Measurements from ENCODE around the gene SMPD3.

SMPD3 gene

DNA sequence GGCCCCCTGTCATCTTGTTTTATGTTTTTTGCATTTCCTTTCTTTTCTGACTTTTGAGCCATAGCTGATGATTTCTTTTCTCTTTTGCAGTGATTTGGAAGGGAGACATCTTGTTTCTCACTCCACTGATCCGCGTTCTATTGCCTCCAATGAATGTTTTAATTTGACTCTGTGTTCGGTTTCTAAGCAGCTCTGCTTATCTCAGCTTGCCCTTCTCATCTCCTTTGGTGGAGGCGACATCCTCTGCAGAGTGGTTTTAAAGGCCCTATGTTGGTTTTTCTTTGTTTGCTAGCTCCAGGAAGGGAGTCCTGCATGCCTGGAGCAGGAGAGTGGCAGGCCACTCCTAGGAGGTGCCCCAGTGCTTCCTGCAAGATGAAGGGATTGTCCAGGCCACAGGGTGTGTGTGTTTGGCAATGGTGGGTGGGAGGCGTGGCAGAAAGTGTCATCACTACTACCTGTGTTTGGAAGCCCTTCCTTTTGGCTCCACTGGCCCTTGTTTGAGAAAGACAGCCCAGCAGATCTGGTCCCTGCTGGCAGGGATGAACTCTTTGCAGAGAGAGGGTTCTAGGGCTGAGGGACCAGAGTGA lies 13.6 kb downstream of the SMPD3 start:
- no peak for DNase-seq (ENCODE audit: low read depth, low spot score)

DNA sequence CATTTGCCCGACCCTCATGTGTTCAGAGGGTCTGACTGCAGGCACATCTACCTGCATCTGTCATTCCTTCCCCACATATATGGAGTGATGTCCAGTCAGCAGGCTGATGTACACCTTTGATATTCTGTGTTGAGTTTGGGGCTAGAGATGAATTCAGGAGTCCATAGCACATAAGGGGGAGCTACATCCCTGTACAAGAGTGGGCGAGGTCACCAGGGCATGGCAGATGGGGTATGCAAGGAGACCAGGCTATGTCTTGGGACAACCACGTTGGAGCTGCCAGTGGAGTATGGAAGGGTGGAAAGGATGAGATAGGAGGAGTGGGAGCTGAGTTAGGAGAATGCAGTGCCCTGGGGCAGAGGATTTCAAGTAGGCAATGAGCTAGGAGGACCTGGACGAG lies 15.0 kb downstream of the SMPD3 start:
- no peak for DNase-seq (ENCODE audit: low read depth, low spot score)

DNA sequence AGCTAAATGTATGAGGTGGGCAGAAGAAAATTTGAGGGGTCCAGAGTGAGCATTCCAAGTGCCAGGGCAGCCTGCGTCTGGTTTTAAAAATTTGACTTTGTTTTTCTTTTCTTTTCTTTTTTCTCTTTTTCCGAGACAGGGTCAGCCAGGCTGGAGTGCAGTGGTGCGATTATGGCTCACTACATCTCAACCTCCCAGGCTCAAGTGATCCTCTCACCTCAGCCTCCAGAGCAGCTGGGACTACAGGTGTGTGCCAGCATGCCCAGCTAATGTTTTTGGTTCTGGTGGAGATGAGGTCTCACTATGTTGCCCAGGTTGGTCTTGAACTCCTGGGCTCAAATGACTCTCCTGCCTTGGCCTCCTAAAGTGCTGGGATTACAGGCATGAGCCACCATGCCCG lies 15.6 kb downstream of the SMPD3 start:
- DNase-seq (ENCODE audit: low read depth, low spot score): no peak

DNA sequence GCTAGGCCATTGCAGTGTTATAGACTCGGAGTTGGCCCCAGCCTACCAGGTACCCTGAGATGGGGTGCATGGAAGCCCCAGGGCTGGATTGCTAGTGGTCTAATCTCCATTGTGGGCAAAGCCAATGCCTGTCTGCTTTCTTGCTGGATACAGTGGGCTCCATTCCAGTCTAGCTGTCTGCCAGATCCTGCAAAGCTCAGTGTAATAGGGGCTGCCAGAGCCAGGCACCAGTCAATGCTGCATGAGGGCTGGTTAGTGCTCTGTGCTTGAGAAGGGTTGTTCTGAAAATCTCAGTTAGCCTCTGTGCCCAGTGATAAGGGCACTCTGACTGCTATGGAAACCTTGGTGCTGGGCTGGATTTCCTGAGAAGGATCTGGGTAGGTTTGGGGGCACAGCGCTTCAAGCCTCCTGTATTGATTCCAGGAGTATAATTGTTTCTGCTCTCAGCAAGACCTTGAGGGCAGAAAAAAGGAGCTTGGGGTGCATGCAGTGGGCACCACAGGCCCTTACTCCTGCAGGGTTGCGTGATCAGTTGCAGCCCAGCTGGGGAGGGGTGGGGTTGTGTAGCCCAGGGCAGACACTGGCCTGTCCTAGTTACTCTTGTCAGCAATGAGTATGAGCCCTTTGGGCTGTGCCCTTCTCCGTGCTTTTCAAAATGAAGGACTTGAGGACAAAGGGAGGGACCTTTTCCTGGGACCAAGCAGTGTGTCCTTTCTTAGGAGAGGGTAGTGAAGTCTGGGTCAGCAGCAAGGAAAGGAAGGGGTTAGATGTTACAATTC lies 19.0 kb downstream of the SMPD3 start:
- DNase-seq (ENCODE audit: low read depth, low spot score): no peak

DNA sequence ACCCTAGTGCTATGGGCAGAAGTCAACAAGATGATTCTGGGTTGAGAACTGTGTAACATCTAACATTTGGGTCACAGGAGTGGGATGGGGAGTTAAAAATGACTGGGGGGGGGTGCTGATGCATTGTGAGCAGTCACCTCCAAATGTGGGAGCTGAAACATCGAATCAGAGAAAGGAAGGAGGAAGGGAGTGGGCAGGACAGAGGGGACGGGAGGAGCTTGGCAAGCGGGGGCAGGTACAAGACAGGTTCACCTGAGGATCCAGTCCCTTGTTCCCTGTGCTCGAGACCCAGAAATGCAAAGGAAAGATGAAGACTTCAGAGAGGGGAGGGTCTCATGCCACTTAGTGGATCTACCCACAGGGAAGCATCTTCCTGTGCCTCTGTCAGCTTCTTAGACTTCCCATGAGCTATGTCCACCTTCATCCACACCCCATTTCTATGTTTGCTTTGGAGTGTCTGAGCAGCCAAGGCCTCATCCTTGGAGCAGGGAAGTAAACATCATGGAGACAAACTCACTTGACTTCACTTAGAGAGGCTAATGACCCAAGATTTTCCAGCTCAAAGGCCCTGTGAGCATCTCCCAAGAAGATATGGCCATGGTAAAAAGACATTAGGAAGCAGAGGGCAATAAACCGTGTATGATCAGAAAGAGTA lies 20.5 kb downstream of the SMPD3 start:
- DNase-seq (ENCODE audit: low read depth, low spot score): no peak

DNA sequence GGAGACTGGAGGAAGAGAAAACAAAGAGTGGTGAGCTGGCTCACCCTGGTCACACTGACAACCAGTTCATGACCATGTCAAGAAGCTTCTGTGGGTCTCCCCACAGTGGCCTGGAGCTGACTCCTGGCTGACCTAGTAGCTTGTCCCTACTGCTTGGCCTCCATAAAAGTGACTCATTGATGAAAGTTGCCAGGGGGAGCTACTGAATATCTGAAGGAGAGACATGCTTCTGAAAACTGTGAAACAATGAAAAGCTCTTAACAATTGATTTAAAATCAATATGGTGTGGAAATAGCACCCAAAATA lies 22.0 kb downstream of the SMPD3 start:
- DNase-seq (ENCODE audit: low read depth, low spot score): no peak

DNA sequence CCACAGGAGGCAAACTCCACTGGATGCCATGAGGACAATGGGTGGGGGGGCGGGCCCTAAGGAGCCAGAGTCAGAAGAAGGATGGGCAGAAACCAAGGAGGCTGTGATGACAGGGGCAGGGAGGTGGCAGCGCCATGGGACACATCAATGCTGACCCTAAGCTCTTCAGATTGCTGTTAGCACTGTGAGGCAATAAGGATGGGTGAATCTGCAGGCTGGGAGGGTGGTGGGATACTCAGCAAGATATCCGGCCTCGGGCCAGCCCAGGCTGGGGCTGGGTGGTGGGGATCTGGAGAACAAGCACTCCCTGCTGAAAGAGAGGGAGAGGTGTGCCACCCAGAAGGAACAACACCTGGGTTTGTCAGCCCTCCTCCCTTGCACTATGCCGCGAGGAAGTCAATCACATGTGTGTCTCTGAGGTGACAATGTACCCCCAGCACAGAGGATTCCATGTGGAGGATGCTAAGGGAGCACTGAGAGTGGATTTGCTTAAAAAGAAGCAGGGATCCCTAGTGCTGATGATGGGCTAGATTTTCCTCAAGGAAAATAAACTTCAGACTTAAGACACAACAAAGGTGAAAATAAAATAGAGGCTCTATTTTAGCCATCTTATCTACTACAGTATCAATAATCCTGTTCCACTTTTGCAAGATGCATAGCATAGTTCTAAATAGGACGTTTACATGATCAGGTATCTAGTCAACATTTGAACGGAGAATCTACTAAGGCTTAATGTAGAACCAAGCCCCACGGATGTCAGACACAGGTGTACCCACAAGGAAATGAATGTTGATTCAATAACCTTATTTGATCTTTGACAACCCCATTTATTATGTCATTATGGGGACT lies 22.6 kb downstream of the SMPD3 start:
- no peak for DNase-seq (ENCODE audit: low read depth, low spot score)

DNA sequence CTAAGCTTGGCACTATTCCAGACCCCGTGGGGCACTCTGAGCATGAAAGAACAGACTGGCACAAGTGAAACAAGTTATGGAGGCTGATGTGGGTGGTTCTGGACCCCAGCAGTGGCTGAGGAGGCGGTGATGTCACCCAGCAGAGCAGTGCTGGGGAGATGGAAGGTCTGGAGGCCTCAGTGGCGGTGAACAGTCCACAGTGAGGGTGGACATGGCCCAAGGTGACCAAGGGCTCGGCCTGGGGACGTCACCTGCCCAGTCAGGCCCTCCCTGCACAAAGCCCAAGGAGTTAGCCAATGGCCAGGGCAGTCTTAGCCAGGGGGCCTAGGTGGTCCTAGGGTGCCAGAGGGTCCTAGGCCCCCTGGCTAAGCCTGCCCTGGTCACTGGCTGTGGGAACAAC lies 24.5 kb downstream of the SMPD3 start:
- no peak for DNase-seq (ENCODE audit: low read depth, low spot score)

DNA sequence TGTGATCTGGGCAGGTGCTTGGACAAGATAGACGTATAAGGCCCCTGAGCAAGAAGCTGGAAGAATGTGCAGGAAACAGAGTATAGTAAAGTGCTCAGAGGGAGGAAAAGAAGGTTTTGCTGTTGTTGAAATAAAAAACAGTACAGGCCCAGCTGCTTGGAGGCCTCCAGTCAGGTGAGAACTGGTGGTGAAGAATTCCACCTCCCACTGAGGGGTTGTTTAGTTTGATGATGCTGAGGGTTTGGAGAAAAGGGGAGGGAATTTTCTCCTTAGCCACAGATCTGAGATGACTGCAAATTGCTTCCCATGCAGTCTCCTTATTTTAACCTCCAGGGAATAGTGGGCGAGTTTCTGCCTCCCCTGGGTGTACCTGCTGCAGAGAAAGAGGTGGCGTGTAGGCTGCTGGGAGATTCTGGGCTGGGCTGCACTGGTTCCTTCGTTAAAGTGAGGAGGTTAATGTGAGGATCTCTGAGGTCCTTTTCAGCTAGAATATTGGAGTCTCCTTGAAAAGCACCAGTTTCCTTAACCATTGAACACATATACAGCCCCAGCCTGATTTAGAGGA lies 25.8 kb downstream of the SMPD3 start:
- DNase-seq (ENCODE audit: low read depth, low spot score): no peak

DNA sequence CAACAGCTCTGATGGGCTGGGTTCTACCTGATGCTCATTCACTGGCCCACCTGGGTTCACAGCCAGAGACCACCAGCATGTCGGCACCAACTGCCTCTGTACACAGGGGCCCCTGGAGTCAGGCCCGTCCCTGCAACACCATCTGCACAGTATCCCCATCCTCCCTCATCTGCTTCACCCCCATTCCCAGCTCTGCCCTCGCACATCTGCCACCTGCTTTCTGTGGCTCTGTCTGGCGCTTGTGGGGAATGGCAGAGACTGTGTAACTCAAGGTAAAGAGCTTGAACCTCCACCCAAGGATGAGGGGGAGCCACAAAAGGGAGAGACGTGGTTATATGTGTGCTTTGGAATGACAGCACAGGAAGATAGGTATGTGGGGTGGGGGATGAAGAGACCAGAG lies 27.2 kb downstream of the SMPD3 start:
- no peak for DNase-seq (ENCODE audit: low read depth, low spot score)

DNA sequence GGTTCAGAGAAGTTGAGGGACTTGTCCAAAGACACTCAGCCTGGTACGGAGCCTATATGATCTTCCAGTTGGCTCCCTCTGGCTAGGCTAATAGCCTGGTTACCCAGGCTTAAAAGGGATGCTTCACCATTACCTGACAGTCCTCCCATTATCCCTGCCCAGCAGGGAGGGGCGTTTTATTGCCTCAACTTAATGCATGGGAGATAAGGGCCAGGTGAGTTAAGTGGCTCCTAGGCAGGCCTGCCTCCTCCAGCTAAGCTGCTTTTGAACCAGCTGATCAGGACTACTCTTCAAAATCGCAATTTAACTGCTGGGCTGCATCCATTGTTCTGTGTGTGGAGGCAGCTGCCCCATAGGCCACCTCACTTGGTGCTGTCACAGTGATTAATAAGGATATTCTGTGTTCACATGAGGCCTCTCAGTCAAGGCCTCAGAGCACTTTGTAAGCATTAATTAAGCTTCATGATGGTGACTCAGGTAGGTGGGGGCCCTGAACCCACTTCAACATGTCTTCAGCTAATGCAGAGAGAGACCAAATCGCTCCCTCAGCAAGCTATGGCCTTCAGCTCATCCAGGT lies 27.9 kb downstream of the SMPD3 start:
- no peak for DNase-seq (ENCODE audit: low read depth, low spot score)

DNA sequence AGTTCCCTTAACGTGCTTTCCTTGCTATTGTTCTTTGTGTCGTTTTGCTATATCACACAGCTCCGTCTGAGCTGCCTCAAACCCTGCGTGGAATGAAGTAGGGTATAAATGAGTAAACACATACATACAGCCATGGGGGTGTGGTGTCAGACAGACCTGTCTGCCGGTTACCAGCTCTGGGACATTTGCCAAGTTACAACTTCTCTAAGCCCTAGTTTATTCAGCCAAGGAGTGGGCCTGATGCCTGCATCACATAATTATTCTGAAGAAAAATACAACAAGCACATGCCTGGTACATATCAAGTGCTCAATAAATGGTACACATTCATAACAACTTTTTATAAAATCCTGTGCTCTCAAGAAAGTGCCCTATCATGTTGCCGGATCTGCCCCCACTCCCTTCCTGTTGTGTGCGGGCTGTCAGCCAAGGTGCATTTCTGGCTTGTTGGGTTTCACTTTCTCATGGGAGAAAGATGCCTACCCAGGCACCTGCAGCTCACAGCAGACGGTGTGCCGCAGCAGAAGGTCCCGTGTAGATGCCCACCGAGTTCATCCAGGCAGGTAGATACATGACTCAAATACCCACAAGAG lies 30.5 kb downstream of the SMPD3 start:
- no peak for DNase-seq (ENCODE audit: low read depth, low spot score)

DNA sequence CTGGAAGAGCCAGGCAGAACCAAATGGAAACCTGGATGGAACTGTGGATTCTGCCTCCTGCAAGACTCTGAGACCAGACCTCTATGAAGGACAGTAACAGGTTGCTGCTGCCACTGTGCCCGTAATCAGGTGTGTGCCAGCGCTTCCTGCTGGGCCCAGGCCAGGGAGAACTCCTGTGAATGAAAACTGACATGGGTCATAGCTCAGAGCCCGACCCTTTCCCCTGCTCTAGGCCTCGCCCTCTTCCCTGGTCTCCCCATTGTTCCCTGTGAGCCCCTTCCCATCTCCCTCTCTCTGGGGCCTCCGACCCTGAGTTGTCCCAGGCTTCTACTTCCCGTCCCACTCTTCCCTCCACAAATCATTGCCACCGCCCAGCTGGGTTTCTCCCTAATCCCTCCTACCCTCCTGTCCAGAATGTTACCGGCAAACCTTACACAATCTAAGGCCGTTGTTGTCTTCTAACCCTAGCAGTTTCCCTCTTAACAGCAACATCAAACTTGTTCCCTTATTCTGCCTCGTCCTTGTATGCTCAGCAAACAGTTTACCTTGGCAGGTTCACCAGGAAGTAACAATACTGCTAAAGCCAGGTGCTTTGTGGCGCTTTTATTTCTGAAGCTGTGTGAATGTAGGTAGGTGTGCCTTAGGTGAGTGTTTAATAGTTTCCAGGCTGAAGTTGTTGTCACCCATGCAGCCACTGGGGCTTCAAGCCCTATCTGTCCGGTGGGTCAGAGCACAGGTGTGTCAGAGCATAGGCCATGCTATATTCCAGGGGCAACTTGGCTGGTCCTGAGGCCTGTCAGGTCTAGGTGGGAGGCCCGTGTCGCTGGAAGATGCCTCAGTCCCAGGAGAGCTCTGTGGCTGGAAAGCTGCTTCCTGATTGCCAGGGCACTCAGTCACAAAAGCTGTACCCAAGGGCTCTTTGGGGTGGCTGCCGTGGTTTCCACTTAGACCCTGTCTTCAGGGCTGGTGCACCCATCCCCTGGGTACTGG lies 32.0 kb downstream of the SMPD3 start:
- DNase-seq (ENCODE audit: low read depth, low spot score): no peak

DNA sequence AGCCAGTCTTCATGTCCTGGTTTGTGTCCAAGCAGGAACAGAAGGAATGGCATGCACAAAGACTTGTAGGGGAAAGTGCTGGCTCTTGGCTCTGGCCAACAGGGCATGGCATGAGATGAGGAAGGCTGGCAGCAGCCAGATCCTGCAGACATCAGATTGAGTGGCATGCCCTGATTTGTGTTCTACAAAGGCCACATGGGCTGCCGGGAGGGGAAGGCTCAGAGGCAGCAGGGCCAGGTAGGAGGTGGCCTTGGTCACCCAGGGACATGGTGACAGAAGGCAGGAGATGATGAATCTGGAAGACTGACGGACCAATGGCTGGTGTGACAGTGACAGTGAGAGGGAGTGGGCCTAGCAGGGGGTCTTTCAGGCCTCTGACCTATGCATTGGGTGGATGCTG lies 33.7 kb downstream of the SMPD3 start:
- DNase-seq (ENCODE audit: low read depth, low spot score): no peak

DNA sequence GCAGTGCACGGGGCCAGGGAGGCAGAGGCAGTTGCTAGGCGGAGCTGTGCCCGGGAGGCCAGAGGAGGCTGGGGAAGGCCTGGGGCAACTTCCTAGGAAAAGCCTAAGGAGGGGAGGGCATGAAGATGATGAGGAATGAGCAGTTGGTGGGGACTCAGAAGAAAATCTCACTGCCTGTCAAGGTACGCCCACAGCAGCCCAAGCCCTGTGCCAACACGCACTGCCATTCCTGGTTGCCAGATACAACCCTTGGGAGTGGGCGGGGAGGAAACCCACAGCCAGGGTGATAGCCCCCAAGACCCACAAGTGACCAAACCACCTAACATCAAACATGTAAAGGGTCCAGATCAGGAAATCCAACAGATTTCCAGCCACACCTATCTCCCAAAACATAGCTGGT lies 36.2 kb downstream of the SMPD3 start:
- DNase-seq (ENCODE audit: low read depth, low spot score): no peak

DNA sequence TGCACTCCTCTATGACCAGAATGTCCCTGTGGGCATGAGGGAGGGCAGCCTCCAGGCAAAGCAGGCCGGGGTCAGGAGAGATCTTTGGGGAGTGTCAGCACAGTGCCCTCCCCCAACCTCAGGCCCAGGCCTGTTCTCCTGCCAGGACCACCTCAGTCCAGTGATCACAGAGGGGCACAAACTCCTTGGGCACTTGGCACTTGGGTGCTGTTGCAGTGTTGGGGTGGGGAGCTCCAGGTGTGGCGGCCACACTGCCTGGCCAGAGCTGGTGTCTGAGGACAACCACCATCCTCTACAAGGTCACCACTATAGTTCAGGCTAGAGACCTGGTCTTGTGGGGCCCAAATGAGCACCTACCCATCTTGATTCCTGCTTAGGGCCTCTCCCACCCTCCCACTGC lies 37.2 kb downstream of the SMPD3 start:
- DNase-seq (ENCODE audit: low read depth, low spot score): no peak

DNA sequence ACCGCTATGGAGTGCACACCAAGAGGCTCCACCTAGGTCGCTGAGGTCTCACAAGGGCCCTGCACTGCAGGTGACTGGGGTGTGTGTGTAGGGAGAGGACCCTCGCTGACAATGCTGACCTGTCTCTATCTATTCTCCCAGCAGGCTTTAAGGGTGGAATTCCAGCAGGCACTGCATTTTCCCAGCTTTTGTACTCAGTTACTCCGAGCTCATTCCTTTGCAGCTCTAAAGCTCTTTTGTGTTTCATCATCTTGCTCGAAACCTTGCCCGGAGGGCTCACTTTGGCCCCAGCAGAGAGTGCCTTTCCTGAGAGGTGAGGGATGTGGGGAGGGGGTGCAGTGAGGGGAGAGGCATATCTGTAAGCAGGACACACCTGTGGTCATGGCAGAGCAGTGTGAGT lies 39.3 kb downstream of the SMPD3 start:
- no peak for DNase-seq (ENCODE audit: low read depth, low spot score)

DNA sequence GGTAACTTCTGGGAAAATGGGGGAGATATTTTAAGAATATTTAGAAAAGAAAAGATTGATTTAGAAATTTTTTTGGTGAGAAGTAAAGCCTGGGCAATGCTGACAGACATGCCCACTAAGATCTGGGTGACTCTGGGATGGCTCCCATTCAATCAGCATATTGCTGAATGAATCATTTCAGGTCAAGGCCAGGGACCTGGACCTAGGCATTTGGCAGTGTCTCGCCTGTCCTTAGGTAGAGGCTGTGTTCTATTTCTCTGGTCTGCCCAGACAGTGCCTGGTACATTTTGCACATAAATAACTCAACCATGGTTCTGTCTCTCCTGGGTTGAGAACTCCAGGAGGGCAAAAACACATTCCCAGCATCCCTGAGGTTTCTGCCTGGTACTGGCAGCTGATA lies 39.9 kb downstream of the SMPD3 start:
- DNase-seq (ENCODE audit: low read depth, low spot score): no peak

DNA sequence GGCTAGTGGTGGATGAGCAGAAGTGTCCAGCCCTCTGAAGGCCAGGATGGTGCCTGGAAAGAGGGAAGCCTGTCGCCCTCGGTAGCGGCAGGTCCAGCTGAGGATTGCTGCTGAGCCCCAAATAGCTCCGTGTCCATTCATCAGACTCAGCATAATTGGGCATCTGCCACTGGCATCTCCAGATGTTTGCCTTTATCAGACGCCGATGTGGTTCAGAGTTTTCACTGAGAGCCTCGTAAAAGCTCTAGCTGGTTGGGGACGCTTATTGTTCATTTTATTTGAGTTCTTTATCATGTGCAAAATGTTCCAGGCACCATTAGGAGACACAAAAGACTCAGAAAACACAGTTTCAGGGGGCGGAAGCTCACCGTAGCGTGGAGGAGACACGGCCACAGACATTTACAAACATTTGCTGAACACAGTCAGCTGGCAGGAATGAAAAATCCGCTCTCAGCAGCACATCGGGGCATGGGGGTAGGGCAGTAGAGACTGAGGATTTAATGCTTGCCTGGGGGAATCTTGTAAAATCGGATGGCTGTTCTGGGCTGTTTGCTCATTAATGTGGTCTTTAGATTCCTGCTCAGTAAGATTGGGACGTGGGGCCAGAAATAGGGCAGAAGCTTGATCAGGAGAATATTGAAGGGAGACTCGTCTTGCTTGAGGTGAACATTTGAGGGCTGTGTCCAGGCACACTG lies 41.7 kb downstream of the SMPD3 start:
- no peak for DNase-seq (ENCODE audit: low read depth, low spot score)
